ENCODE results near the gene TFAP2A.

DNA sequence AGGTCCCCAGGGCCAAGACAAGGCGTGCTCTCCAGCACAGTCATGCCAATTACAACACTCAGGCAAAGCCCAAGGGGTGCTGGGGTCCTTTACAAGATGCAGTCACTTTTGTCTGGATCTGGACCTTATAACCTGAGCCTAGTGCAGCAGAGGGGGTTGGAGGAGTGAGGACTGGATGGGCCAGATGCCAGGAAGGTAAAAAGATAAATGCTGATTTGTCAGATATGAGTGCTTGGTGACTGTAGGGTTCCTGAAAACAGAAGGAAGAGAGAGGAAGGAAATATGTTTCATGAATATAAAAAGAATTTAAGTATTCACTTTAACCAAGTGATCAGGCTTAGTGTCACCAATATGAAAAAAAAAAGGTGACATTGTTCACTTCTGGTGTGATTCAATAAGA, 43.4 kb upstream of the TFAP2A start:
- TF ChIP-seq POLR2A (IDR thresholded peaks at IDR 0.05) = no peak
- TF ChIP-seq, protein P1, sequence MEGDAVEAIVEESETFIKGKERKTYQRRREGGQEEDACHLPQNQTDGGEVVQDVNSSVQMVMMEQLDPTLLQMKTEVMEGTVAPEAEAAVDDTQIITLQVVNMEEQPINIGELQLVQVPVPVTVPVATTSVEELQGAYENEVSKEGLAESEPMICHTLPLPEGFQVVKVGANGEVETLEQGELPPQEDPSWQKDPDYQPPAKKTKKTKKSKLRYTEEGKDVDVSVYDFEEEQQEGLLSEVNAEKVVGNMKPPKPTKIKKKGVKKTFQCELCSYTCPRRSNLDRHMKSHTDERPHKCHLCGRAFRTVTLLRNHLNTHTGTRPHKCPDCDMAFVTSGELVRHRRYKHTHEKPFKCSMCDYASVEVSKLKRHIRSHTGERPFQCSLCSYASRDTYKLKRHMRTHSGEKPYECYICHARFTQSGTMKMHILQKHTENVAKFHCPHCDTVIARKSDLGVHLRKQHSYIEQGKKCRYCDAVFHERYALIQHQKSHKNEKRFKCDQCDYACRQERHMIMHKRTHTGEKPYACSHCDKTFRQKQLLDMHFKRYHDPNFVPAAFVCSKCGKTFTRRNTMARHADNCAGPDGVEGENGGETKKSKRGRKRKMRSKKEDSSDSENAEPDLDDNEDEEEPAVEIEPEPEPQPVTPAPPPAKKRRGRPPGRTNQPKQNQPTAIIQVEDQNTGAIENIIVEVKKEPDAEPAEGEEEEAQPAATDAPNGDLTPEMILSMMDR (IDR thresholded peaks at IDR 0.05) = no peak

Data from thyroid gland (tissue), 4 donors.